GM18868 (cell line): ENCODE measurements around the gene A4GALT.

ENCODE experiments used
- ATAC-seq: cut with Tn5 transposase; IDR thresholded peaks from one replicate; pipeline ENCODE4 v1.9.1; 2021; ENCODE audit warnings: mild to moderate bottlenecking, moderate library complexity; ENCODE audit not compliant: unreplicated experiment

Gene A4GALT

DNA sequence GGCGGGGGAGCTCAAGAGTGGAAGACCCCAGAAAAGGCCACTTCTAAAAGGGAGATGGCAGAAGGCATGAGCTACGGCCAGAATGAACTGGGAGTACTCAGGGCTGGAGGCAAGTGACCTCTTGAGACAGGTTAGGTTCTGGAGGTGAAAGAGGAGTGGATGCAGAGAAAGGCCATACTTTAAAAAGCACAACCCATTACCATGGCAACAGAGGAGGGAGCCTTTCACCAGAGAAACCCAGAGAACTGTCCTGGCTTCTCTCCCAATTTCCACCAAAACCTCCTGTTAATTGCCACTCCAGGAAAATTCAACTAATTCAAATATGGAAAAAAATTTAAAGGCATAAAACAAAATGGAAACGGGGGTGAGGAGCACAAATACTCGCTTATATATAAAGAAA is 15.8 kb downstream of the A4GALT start:
- ATAC-seq: no peak

DNA sequence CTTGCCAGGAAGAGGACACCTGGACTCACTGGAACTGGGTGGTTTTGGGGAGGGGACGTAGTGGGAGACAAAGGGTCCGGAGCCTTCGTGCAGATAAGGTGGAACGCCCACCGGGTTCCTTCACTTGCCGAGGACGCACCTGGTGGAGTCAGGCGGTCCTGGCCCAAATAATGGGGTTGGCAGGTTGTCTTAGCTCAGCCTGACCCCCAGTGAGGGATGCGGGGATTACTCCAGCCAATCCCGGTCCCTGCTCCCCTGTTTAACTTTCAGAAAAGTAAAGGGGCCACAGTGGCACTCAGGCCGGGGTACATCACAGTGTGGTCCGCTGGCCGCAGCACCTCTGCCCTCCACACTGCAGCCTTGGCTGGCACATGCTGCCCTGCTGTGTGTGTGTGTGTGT is 18.0 kb downstream of the A4GALT start:
- ATAC-seq: no peak

DNA sequence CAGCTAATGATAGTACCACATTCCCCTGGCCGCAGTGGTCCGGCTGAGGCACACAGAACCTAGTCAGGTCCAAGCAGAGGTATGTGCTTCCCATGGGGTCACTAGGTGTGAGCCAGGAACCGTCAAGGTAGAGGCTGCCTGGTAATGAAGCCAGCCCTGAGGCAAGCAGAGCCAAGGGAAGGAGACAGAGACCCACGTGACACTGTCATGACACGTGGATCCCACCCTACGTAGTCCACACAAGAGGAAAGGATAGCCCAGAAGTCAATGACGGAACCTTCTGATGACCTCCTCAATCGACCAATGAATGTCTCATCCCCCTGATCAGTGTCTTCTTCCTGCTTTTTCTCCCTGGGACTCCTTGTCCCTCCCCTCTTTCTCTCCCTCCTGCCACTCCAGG is 19.0 kb downstream of the A4GALT start:
- ATAC-seq: no peak

DNA sequence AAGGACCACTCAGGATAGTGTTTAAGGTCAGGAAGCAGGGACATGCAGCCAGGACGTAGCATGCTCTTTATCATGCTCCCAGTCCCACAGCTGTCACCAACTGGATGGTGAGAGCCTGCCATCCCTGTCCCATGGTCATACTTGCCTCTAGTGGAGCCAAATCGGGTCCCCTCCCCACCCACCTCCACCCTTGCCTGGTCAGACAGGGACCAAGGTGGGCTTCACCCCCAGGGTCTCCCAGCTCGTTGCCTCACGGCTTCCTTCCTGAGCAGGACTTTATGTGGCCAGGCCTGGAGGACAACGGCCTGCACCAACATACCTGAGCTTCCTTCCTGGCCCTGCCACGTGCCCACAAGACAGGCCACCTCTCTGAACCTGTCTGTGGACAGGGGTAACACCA is 19.8 kb downstream of the A4GALT start:
- no peak for ATAC-seq

DNA sequence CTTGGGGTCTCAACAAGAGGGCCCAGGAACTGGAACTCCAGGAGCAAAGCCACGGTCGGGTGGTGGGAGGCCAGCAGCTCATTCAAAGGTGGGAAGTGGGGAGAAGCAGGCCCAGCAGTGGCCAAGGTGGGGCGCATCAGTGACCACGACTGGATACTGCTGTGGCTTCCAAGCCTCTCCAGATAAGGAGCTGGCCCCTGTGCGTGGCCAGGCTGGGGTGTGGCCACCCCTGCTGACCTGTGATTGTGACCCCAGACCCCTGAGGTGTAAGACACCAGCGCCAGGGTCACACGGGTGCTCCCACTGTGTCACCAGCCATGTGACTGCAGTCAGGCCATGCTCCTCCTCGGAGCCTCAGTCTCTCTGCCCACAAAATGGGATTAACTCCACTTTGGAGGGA is 20.3 kb downstream of the A4GALT start:
- ATAC-seq: no peak

DNA sequence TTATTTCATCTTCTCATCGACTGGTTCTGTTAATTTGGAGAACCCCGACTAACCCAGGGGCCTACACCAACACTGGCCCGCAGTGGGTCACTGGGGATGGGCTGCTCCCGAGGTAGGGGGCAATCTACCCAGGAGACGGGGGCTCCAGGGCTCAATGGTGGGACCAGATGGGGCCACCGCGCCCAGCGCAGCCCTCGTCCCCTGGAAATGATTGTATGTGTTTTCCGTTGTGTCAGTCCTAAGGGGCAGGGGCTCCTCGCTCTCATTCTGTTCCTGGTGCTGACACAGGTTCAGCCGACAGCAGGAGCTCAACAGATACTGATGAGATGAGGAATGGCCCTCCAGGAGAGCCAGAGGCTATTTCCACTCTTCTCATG is 20.7 kb downstream of the A4GALT start:
- ATAC-seq: no peak

DNA sequence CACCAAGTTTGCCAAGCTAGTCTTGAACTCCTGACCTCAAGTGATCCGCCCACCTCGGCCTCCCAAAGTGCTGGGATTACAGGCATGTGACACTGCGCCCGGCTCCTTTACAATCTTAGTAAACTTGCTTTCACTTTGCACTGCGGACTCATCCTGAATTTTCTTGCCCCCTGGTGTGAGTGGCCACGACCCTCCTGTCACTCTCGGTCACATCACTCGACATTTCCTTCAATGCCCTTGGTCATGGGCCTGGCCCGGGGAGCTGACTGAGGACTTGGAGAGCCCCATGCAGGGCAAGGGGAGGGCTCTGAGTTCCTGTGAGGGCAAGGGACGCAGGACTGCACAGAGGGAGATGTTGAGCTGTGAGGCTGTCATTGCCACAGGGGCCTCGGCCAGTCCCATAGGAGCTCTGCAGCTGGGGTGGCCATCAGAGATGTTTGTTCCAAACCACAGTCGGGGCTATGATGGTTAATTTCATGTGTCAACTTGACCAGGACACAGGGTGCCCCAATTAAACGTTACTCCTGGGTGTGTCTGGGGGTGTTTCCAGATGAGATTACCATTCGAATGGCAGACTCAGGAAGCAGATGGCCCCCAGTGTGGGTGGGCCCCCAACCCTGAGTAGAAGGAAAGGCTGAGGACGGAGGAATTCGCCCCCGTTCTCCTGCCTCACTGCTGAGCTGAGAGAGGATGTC is 21.2 kb downstream of the A4GALT start:
- no peak for ATAC-seq

DNA sequence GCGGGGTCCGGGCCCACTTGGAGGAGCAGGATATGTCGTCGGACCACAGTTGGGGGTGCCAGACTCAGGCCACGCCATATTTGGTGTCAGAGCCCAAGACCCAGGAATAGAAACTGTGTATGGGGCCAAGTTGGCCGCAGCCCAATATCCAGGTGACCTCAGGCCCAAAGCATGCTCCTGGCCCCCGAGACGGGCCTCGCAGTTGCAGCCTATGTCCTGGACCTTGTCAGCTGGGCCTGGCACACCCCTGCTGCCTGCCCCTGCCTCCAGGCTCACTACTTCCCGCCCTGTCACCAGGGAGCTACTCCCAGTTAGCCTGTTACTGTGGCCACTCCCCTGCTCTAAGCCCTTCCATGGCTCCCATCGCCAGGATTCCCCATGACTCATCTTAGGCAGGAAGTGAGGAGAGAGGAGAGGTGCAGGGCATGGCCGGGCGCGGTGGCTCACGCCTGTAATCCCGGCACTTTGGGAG is 23.1 kb downstream of the A4GALT start:
- no peak for ATAC-seq

DNA sequence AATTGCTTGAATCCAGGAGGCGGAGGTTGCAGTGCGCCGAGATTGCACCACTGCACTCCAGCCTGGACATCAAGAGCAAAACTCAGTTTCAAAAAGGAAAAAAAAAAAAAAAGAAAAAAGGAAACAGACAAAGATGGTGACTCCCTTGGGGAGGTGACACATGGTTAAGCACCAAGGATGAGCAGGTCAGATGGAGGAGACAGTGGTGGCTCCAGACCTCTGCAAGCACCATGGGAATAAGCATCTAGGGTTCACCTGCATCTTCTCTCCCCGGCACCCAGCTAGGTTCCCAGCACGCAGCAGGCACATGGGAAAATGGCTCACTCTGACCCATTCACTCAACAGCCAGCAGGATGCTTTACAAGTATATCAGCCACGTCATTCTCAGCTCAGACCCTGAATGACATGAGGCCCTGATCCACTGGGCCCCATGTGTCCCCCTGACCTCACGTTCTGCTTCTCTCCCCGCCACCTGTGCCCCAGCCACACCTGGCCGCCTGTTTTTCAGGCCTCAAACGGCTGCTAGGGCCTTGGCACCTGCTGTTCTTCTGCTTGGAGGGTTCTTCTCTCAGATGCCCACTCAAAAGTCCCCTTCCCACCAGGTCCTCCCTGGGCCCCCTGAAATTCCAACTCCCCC is 24.2 kb downstream of the A4GALT start:
- ATAC-seq: no peak

DNA sequence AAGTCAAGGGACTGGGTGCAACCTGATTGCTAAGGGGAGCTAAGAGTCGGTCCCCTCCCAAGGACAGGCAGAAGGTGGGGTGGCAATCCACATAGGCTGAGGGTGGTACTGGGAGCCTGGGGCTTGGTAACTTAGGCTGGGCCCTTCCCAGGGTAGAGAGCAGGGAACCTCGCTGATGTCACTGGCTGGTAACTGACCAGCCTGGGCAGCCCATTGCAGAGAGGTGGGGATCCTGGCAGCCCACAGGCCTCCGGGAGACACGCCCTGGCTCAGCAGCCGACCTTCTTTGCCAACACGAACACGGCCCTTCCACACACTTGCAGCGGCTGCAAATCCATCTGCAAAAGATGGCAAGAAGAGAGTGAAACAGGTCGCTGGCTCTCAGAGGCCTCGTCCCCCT is 25.4 kb downstream of the A4GALT start:
- ATAC-seq: no peak

DNA sequence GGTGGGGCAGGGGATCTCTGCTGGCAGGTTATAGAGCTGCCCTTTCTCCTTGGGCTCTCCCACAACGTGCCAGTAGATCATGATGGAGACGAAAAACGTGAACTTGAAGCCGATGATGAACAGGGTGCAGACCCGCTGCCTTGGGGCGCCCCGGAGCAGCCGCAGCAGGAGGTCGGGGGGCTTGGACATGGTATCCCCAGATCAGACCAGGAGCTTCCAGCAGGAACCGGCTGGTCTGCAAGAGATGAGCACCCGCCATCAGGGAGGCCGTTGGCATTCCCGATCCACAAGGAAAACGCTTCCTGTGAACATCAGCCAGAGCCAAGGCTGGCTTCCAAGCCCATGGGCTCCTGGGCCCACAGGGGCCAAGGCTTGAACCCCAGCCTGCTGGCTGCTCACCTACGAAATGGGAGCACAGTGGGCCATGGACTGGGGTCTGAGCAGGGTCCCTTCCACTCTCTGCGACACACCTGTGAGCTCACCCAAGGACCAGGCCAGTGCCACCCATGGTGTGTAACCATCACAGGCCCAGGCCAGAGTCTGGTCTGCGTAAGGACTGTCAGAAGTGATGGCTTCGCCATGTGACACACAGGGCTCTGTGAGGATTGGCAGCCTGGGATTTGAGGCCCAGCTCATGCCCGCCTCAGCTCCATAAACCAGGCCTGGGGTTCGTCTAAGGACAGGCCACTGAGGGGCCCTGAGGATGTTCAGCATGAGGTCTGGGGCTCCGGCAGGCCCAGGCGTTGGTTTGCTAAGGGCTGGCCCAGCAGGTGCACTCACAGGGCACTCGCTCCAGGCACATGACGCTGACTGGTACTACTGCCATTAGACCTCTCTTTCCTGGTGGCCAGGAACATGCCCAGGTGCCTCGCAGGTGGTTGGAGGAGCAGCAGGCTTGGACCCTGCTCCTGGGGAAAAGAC is 26.6 kb downstream of the A4GALT start:
- ATAC-seq: no peak

DNA sequence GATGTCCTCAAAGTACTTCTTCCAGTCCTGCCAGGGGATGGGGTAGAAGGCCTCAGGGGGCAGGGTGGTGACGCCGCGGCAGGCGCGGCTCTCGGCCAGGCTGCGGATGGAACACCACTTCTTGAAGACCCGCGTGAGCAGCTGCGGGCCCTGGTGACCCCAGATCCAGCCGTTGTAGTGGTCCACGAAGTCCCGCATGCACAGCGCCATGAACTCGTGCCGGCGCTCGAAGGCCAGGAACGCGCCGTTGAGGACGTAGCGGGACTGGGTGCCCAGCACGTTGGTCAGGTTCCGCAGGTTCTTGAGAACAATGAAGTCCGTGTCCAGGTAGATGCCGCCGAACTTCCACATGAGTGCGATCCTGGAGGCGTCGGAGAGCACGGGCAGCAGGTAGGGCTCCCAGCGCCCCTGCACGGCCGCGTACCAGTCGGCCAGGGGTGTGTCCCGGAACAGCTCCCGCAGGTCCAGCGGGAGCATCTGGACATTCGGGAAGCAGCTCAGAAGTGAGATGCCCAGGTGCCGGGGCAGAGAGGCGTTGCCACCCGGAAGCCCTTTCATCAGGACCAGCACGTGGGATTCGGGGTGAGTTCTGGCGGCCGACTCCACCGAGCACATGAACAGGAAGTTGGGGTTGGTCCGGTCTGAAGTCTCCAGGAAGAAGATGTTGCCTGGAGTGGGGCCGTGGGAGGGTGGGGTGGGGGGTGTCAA is 27.5 kb downstream of the A4GALT start:
- ATAC-seq: no peak

DNA sequence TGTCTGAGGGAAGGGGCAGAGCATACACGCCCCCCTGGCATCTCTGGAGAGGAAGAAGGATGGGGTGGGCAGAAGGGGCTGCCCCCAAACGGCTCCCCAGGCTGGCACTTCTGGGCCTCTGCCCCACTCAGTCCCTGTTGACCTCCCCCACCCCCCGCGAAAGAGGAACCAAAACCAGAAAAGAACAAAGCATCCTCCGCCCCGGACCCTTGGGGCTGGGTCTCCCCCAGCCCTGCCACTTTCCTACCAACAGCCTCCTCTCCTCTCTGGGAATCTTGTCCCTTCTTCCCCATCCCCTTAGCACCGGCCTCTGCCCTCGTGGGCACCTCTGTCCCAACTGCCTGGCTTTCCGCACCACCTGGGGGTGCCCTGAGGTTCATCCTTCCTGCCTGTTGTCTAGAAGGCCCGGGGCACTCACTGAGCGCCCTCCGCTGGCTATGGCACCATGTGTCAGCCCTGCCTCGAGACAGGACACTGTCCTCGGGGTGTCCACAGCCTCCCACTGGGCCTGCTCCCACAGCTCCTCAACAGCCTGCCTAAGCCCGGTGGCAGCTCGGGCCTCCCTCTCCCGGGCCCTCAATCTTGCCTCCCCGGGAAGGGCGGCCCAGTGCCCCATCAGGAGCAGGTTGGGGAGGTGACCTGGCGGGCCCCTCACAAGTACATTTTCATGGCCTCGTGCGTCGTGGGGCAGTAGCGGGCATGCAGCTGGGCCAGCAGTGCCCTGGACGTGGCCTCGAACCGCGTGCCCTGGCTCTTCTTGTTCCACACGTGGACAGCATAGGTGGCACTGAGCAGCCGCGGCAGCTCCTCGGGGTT is 28.2 kb downstream of the A4GALT start:
- no peak for ATAC-seq

DNA sequence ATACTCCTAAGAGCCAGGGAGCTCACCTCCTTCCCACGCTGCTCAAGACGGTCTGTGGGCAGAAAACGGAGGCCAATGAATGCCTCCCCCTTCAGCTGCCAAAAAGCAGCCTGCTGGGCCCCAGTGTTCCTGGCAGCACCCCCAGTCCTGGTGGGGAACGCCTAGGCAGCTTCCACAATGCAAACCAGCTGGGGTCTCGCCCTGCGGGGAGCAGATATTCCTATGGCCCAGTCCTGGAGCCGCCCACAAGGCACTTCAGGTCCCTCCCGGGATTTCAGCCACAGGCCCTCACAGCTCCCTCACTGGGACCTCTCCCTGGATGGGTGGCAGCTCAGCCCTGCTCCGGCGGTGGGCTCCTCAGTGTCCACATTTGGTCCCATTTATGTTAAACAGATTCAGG is 29.2 kb downstream of the A4GALT start:
- ATAC-seq: no peak

DNA sequence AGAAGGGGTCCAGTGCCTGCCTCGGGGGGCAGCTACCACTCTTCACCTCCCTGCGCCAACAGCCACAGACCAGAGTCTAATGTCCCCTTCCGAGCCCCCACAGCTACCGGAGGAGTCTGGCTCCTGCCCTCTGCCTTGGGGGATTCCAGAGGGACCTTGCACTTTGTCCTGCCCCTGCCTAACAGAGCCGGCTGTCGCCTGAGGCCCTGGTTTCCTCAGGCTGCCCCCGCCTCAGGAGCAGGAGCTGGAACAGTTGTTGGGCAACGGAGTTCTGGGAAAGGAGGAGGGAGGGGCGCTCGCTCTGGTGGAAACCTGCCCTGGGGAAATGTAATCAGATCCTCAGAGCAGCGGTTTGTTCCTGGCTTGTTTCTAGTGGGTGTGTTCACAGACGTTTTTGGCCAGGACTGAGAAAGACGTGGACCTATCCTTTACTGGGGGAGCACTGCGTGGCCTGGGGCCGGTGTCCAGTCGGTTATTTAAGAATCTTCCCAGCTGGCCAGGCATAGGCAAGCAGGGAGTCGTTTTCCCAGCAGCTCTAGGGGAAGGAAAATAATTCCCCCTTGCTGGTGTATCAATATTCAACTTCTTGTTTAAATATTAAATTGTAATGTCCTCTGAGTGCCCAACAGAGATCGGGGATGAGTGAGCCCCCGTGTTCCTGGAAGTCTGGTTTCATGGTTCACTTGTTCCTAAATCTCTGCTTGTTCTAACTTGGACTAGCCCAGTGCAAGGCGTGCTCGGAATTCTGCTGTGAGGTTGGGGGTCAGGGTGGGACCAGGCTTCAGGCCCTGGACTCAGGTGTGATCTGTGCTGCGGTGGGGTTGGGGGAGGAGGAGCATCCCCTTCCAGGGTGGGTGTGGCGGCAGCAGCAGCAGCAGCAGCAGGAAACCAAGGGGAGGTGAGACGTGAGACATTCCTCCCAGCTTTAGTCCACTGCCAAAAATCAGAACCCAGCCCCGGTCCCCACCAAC is 32.1 kb downstream of the A4GALT start:
- ATAC-seq: no peak

DNA sequence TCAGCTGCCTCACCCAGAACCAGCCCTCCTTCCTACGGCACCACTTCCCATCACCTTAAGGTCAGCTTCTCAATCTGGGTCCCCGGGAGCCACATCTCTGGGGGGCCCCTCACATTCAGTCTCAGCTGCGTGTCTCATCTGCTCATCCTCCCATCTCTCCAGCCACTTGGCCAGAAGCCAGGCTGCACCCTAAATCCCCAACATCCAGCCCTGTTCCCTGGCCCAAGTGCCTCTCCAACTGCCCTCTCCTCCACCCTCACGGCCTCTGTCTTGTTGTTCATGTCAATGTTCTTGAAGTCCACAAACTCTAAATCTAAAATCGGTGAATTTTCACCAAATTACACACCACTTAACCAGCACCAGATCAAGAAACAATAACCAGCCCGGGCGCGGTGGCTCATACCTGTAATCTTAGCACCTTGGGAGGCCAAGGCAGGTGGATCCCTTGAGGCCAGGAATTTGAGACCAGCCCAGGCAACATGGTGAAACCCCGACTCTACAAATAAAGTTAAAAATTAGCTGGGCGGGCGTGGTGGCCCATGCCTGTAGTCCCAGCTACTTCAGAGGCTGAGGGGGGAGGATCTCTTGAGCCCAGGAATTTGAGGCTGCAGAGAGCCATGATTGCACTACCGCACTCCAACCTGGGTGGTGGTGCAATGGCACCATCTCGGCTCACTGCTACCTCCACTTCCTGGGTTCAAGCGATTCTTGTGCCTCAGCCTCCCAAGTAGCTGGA is 33.7 kb downstream of the A4GALT start:
- no peak for ATAC-seq

DNA sequence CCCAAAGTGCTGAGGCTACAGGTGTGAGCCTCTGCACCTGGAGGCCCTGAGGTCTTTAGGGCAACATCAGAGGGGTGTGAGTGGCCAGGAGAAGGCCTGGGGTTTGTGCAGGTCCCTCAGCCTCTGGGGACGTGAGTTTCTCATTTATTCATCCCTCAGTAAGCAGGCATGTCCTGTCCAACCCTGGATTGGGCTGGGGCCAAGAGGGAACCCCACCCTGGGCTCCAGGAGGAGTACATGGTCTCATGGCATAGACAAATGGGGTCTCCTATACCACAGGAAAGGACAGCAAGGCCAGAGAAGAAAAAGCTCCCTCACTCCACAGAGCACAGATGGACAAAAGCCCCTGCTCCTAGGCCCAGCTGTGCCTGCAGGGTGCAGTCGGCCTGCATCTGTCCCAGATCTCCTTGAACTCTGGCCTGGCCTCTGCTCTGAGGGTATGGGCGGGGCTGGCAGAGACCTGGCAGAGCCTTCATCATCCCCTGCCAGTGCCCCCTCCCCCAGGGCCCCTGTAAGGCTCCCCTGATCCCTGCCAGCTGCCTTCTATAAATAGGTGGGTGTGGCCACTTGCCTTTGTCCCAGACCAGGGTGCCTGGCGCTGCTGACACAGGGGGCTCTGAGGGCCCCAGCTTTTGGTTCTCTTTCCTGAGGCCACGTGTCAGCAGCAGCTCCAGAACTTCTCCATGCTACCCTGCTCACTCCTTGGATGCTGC is 34.6 kb downstream of the A4GALT start:
- no peak for ATAC-seq
